Activated CD8-positive, alpha-beta T cell treated with anti-CD3 and anti-CD28 coated beads for 36 hours (primary cell): Measurements from ENCODE around the gene ZNF580. TPM values are rescaled to one million over a fixed set of nuclear protein-coding genes. Genes with fewer than 3 reads are reported as not detected.
A peak's percentile ranks its signal among the peaks of the same experiment; 100 is the strongest.

Experiments used
- ATAC-seq: fragments of 200-7000 bp; cut with Tn5 transposase; one replicate; pipeline ENCODE4 v1.10.0; 2021; ENCODE audit warnings: mild to moderate bottlenecking, moderate library complexity
- CTCF ChIA-PET: fragments of 350-600 bp; sonication (Branson Sonifier 250); formaldehyde crosslinking; loops from one replicate; lab custom pipeline; 2021; ENCODE audit warnings: antibody characterized with exemption; lab: Charles Lee
- POLR2A ChIA-PET: fragments of 350-600 bp; sonication (Branson Sonifier 250); formaldehyde crosslinking; loops from one replicate; lab custom pipeline; 2021; ENCODE audit warnings: antibody characterized with exemption; lab: Charles Lee
- DNase-seq: peaks from one replicate; pipeline ENCODE4 v3.0.0-alpha.2; 2020
- H3K27ac Mint-ChIP-seq: one replicate; pipeline ENCODE4 v1.8.0; 2021; ENCODE audit warnings: mild to moderate bottlenecking, mixed read lengths
- H3K27me3 Mint-ChIP-seq: one replicate; pipeline ENCODE4 v1.8.0; 2021; ENCODE audit warnings: mixed read lengths
- H3K36me3 Mint-ChIP-seq: one replicate; pipeline ENCODE4 v1.8.0; 2021; ENCODE audit warnings: low read depth, mixed read lengths
- H3K4me1 Mint-ChIP-seq: one replicate; pipeline ENCODE4 v1.8.0; 2021; ENCODE audit warnings: low read depth, mixed read lengths
- H3K4me3 Mint-ChIP-seq: one replicate; pipeline ENCODE4 v1.8.0; 2021; ENCODE audit warnings: mild to moderate bottlenecking, moderate library complexity, mixed read lengths
- H3K9me3 Mint-ChIP-seq: one replicate; pipeline ENCODE4 v1.8.0; 2021; ENCODE audit warnings: mixed read lengths
- intact Hi-C: fragments of 100-400 bp; cut with micrococcal nuclease; formaldehyde crosslinking; loops from one replicate; pipeline ENCODE4 v1.10.0; 2022
- total RNA-seq, 2 experiments: library from RNA; stranded (reverse); gene quantifications; one replicate each; pipeline ENCODE4 v1.2.3, GENCODE V29; 2021
- TF ChIP-seq, protein P1 (sequence below): fragments of 200-600 bp; IDR thresholded peaks from one replicate; pipeline ENCODE4 v1.8.0; 2022; ENCODE audit warnings: antibody characterized with exemption, mild to moderate bottlenecking

ZNF580 gene
- total RNA-seq, 2 experiments from 2014 or later: 24.8 to 26.2 TPM

DNA sequence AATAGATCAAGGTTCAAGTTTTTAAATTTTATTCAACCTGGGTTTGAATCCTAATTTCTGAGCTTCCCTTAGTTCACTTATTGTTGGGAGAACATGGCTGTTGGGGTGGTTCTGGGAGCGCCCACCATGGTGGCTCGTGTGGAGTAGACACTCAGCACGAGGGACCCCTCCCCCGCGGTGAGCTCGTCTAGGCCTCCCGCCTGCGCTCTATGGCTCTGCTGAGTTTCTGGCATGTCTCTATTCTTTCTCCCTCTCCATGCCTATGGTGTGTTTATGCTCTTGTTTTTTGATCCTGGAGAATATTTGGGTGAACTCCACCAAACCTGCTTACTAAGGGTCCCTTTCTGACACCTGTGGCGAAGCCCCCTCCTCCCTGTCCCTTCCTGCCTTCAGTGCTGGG, 32.7 kb downstream of the ZNF580 start:
- Mint-ChIP-seq H3K36me3 (peaks cover 51% of the 10 kb centered on the region), H3K27me3 (no peaks in the 10 kb centered on the region), H3K27ac (peak overlapping the region; percentile 53), H3K9me3 (no peaks in the 10 kb centered on the region), H3K4me3 (no peak overlapping the region), H3K4me1 (peaks cover 45% of the 10 kb centered on the region)
- ATAC-seq: no peak
- no peak for DNase-seq
- TF ChIP-seq, protein P1, sequence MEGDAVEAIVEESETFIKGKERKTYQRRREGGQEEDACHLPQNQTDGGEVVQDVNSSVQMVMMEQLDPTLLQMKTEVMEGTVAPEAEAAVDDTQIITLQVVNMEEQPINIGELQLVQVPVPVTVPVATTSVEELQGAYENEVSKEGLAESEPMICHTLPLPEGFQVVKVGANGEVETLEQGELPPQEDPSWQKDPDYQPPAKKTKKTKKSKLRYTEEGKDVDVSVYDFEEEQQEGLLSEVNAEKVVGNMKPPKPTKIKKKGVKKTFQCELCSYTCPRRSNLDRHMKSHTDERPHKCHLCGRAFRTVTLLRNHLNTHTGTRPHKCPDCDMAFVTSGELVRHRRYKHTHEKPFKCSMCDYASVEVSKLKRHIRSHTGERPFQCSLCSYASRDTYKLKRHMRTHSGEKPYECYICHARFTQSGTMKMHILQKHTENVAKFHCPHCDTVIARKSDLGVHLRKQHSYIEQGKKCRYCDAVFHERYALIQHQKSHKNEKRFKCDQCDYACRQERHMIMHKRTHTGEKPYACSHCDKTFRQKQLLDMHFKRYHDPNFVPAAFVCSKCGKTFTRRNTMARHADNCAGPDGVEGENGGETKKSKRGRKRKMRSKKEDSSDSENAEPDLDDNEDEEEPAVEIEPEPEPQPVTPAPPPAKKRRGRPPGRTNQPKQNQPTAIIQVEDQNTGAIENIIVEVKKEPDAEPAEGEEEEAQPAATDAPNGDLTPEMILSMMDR: no peak
- ChIA-PET CTCF (interaction anchor here (0.6 to 2.2 kb wide), 3 partner anchors 17 to 491 kb away, joined by 3 to 8 read pairs (median 6); no protein-coding TSS in a partner anchor), POLR2A (interaction anchor here (0.7 to 2.2 kb wide), 3 partner anchors 10 to 16 kb away, joined by 3 to 13 read pairs (median 3); no protein-coding TSS in a partner anchor)
- intact Hi-C loops: no loop called here

DNA sequence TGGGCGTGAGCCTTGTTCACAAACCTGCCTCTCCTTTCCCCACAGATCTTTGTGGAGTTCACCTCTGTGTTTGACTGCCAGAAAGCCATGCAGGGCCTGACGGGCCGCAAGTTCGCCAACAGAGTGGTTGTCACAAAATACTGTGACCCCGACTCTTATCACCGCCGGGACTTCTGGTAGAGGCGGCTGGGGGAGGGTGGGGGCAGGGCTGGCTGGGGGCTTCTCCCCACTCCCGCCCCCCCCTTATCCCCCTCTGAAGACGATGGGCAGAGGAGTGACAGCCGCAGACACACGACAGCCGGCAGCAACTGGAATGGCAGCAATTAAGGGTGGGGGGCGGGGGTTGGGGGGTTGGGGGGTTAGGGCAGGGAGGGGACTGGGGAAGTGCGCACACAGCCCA, 33.1 kb downstream of the ZNF580 start:
- peaks cover 49% of the 10 kb centered on the region for H3K4me1 Mint-ChIP-seq
- TF ChIP-seq, protein P1: no peak
- ChIA-PET POLR2A (interaction anchor here (2.2 kb wide), 1 partner anchor 17 kb away, joined by 13 read pairs; no protein-coding TSS in a partner anchor), CTCF (interaction anchor here (1.5 kb wide), 1 partner anchor 21 kb away, joined by 6 read pairs; no protein-coding TSS in a partner anchor)
- intact Hi-C loops: no loop called here
- peaks cover 55% of the 10 kb centered on the region for H3K36me3 Mint-ChIP-seq
- ATAC-seq (no peak), DNase-seq (no peak)
- H3K9me3 Mint-ChIP-seq: no peaks in the 10 kb centered on the region
- H3K4me3 Mint-ChIP-seq: no peak overlapping the region
- H3K27ac Mint-ChIP-seq: peak overlapping the region; percentile 53
- no peaks in the 10 kb centered on the region for H3K27me3 Mint-ChIP-seq

DNA sequence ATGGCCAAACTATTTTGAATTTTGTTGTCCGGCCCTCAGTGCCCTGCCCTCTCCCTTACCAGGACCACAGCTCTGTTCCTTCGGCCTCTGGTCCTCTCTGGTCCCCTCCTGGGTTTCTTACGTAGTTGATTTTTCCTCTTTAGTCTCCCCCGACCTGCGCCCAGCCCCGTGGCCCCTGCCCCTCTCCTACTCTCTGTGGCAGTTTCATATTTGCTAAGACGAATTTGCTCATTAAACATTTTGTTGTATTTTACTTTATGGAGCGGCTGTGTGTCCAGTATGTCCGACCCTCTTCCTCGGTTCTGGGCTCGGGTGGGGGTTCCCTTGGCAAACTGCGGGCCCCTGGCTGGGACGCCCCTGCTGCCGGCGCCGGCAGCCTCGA, 33.6 kb downstream of the ZNF580 start:
- TF ChIP-seq, protein P1: no peak
- CTCF ChIA-PET: interaction anchor here (0.6 kb wide), 1 partner anchor 42 kb away, joined by 3 read pairs; no protein-coding TSS in a partner anchor
- POLR2A ChIA-PET: interaction anchor here (0.7 to 2.2 kb wide), 2 partner anchors 10 to 17 kb away, joined by 3 to 13 read pairs; no protein-coding TSS in a partner anchor
- no peaks in the 10 kb centered on the region for H3K27me3 Mint-ChIP-seq
- H3K27ac Mint-ChIP-seq: peak overlapping the region; percentile 79
- no peaks in the 10 kb centered on the region for H3K9me3 Mint-ChIP-seq
- no peak for ATAC-seq
- peaks cover 53% of the 10 kb centered on the region for H3K36me3 Mint-ChIP-seq
- no peak for DNase-seq
- intact Hi-C loops: no loop called here
- peaks cover 54% of the 10 kb centered on the region for H3K4me1 Mint-ChIP-seq
- H3K4me3 Mint-ChIP-seq: peak overlapping the region; percentile 96

DNA sequence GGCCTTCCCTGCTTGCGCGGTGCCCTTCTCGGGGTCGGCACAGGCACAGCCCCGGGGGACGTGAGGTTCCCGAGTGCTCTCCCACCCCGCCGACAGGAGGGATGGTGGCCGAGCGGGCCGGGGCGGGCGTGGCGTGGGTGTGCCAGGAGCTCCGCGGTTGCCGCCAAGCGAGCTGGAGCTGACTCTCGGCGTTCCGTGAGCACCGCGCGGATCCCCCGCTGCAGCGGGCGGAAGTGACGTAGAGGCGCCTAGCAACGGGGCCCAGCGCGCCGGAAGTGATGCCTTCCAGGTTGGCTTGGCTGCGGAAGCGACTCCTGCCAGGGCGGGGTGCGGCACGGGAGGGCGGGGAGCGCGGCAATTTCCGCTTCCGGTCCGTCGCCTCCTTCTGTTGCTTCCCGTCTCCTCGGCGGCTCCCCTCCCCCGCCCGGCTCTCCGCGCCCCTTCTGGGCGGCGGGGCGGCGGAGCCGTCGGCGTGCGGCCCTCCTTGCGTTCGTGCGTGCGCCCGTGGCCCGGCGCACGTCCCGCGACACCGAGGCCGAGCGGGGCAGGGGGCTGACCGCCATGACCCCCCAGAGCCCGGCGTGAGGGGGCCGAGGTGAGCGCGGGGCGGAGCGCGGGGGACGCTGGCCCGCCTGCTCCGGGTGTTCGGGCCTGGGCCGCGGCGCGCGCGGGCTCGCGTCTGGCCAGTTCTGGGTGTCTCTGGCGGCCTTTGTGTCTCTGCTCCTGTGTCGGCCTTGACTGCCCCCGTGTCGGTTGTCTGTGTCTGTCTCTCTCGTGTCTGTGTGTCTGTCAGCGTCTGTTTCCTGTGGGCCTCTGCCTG, 34.2 kb downstream of the ZNF580 start, which contains the start of gene EPN1:
Gene EPN1, plus strand, starts transcription at position 386 of the 820 bp plus-strand sequence. CDS start 3,402 bp downstream, outside the sequence.
- Mint-ChIP-seq H3K9me3 (no peaks in the 10 kb centered on the region), H3K27me3 (no peaks in the 10 kb centered on the region), H3K4me1 (peaks cover 60% of the 10 kb centered on the region), H3K27ac (peak within 1 kb of the TSS; percentile 96), H3K36me3 (peaks cover 54% of the 10 kb centered on the region), H3K4me3 (peak within 1 kb of the TSS; percentile 96)
- ChIA-PET CTCF (interaction anchor here (0.6 kb wide), 1 partner anchor 42 kb away, joined by 3 read pairs; no protein-coding TSS in a partner anchor), POLR2A (interaction anchor here (0.7 to 2.2 kb wide), 3 partner anchors 9 to 40 kb away, joined by 3 to 13 read pairs (median 3); no protein-coding TSS in a partner anchor)
- ATAC-seq: peak; percentile 94
- intact Hi-C loops: no loop called here
- TF ChIP-seq, protein P1: no peak
- peak; percentile 98 for DNase-seq
